GM12865 (cell line): ENCODE data around the gene ZDHHC7.

Experiments used
- DNase-seq: peaks from one replicate; pipeline ENCODE4 v3.0.0; 2010; ENCODE audit warnings: low read depth
- H3K4me3 ChIP-seq: 2 replicates; pipeline ENCODE4 v1.5.1; 2011; ENCODE audit warnings: mild to moderate bottlenecking, low read depth, low read length, control low read depth
- CTCF ChIP-seq: IDR thresholded peaks from 2 replicates; pipeline ENCODE4 v1.5.1; 2011; ENCODE audit warnings: low read length, control low read depth, low read depth, inconsistent platforms; ENCODE audit not compliant: insufficient read depth; ENCODE audit errors: missing control alignments

The ZDHHC7 gene

GRCh38 chr16:85017633-85018032, 6.3 kb upstream of the ZDHHC7 start:
- no peak overlapping the region for H3K4me3 ChIP-seq
- TF ChIP-seq CTCF = no peak
- DNase-seq = no peak

- no peak overlapping the region for H3K4me3 ChIP-seq
- DNase-seq = peak; percentile 63
- TF ChIP-seq CTCF = no peak
Measured at GRCh38 chr16:85017151-85017550, 5.8 kb upstream of the ZDHHC7 start.

GRCh38 chr16:85015481-85016187, 4.3 kb upstream of the ZDHHC7 start:
- DNase-seq = no peak
- H3K4me3 ChIP-seq = no peak overlapping the region
- no peak for TF ChIP-seq CTCF

- DNase-seq = no peak
- no peak for TF ChIP-seq CTCF
- no peak overlapping the region for H3K4me3 ChIP-seq
Measured at GRCh38 chr16:85014311-85014710, 3.0 kb upstream of the ZDHHC7 start.

- DNase-seq = no peak
- TF ChIP-seq CTCF = no peak
- H3K4me3 ChIP-seq = peak overlapping the region; percentile 94
Measured at GRCh38 chr16:85011846-85012284, 530 bp upstream of the ZDHHC7 start.

- H3K4me3 ChIP-seq = peak overlapping the region; percentile 94
- no peak for DNase-seq
- TF ChIP-seq CTCF = no peak
Measured at GRCh38 chr16:85010446-85010930, 847 bp downstream of the ZDHHC7 start.

- DNase-seq = no peak
- H3K4me3 ChIP-seq = no peak overlapping the region
- TF ChIP-seq CTCF = no peak
Measured at GRCh38 chr16:85008271-85008670, 3.1 kb downstream of the ZDHHC7 start.
